Gastroesophageal sphincter (tissue), 4 donors: Measurements from ENCODE around the gene HYAL1. TPM values are rescaled to one million over a fixed set of nuclear protein-coding genes. Genes with fewer than 3 reads are reported as not detected.
A peak's percentile ranks its signal among the peaks of the same experiment; 100 is the strongest.
"Not testable (repeated sequence)": the region's sequence is repeated elsewhere in the genome, so short reads cannot be mapped to it uniquely, and the experiment has no call there.

Experiments used
- ATAC-seq: fragments of 150-250 bp; one replicate; pipeline ENCODE4 v1.9.1; 2016; ENCODE audit warnings: mild to moderate bottlenecking, moderate library complexity
- H3K27ac ChIP-seq, 4 donors: fragments of 200-600 bp; sonication (generic) in 3 of 4; 1 replicate in 3 of 4; 2 replicates in 1 of 4; pipeline ENCODE4 v1.5.1; 2016 to 2019
- H3K27me3 ChIP-seq: fragments of 200-600 bp; sonication (generic); one replicate; pipeline ENCODE4 v1.5.1; 2019
- H3K36me3 ChIP-seq, 2 donors: fragments of 200-600 bp; sonication (generic); one replicate each; pipeline ENCODE4 v1.5.1; 2019; ENCODE audit warnings: control low read depth in 1 of 2
- H3K4me1 ChIP-seq, 3 donors: fragments of 200-600 bp; sonication (generic); 1 replicate in 2 of 3; 2 replicates in 1 of 3; pipeline ENCODE4 v1.5.1; 2016 to 2019; ENCODE audit warnings: control low read depth in 2 of 3
- H3K4me3 ChIP-seq, 2 donors: fragments of 200-600 bp; sonication (generic); one replicate each; pipeline ENCODE4 v1.5.1; 2019; ENCODE audit warnings: mild to moderate bottlenecking in 1 of 2, moderate library complexity in 1 of 2
- H3K9me3 ChIP-seq, 3 donors: fragments of 200-600 bp; sonication (generic); one replicate each; pipeline ENCODE4 v1.5.1; 2017 to 2019; ENCODE audit warnings: control low read depth in 2 of 3
- EP300 ChIP-seq: sonication (generic); formaldehyde crosslinking; IDR thresholded peaks from one replicate; pipeline ENCODE4 v1.6.1; 2017; ENCODE audit warnings: antibody characterized with exemption, mild to moderate bottlenecking
- POLR2A ChIP-seq, 2 donors: fragments of 450-650 bp; IDR thresholded peaks; one replicate each; pipeline ENCODE4 v1.6.1; 2017; ENCODE audit warnings: antibody characterized with exemption in 2 of 2, mild to moderate bottlenecking in 2 of 2, moderate library complexity in 1 of 2
- POLR2AphosphoS5 ChIP-seq: sonication (generic); formaldehyde crosslinking; IDR thresholded peaks from one replicate; pipeline ENCODE4 v1.6.1; 2017; ENCODE audit warnings: antibody characterized with exemption
- WGBS, 2 donors: methylation state at CpG; one replicate each; pipeline ENCODE4 v1.1.5; 2018; ENCODE audit warnings: low coverage in 1 of 2; 5-methylcytosine and 5-hydroxymethylcytosine counted together
- total RNA-seq, 4 donors: library from RNA; depleted of rRNA; stranded (reverse); fragments of >200 nt; gene quantifications; one replicate each; pipeline ENCODE4 v1.1.0, GENCODE V29; 2016
- TF ChIP-seq, protein P1 (sequence below), 4 experiments: fragments of 200-600 bp in 2 of 4; fragments of 450-650 bp in 2 of 4; sonication (generic) in 1 of 4; IDR thresholded peaks; one replicate each; pipeline ENCODE4 v1.5.1; 2017 to 2019; ENCODE audit warnings: antibody characterized with exemption in 4 of 4, mild to moderate bottlenecking in 2 of 4, moderate library complexity in 2 of 4

Gene HYAL1
- total RNA-seq, 4 donors from 2014 or later: 4.8 to 12.3 (median 7.9) TPM

GRCh38 chr3:50317300-50317699, 13.9 kb upstream of the HYAL1 start:
- ATAC-seq: no peak
- Histone ChIP-seq H3K4me3 (peak overlapping the region in 1 of 2 donors; percentile 89), H3K4me1 (peaks cover 0 to 53% (median 34%) of the 10 kb centered on the region in 3 donors), H3K27me3 (no peaks in the 10 kb centered on the region), H3K36me3 (peaks cover 0 to 54% of the 10 kb centered on the region in 2 donors), H3K9me3 (no peaks in the 10 kb centered on the region), H3K27ac (peak overlapping the region in 3 of 4 donors; percentile 7 to 24 (median 14))
- WGBS, 2 donors: no CpG with 5 or more reads among the region's 6 CpGs
- no peak for TF ChIP-seq POLR2AphosphoS5
- TF ChIP-seq, protein P1, sequence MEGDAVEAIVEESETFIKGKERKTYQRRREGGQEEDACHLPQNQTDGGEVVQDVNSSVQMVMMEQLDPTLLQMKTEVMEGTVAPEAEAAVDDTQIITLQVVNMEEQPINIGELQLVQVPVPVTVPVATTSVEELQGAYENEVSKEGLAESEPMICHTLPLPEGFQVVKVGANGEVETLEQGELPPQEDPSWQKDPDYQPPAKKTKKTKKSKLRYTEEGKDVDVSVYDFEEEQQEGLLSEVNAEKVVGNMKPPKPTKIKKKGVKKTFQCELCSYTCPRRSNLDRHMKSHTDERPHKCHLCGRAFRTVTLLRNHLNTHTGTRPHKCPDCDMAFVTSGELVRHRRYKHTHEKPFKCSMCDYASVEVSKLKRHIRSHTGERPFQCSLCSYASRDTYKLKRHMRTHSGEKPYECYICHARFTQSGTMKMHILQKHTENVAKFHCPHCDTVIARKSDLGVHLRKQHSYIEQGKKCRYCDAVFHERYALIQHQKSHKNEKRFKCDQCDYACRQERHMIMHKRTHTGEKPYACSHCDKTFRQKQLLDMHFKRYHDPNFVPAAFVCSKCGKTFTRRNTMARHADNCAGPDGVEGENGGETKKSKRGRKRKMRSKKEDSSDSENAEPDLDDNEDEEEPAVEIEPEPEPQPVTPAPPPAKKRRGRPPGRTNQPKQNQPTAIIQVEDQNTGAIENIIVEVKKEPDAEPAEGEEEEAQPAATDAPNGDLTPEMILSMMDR (IDR thresholded peaks at IDR 0.05): no peak
- TF ChIP-seq POLR2A (IDR thresholded peaks at IDR 0.05): no peak
- no peak for TF ChIP-seq EP300

GRCh38 chr3:50316657-50317242, 13.4 kb upstream of the HYAL1 start:
- no peak for TF ChIP-seq POLR2A (IDR thresholded peaks at IDR 0.05)
- TF ChIP-seq, protein P1 (IDR thresholded peaks at IDR 0.05): no peak
- no peak for TF ChIP-seq EP300
- TF ChIP-seq POLR2AphosphoS5: no peak
- H3K36me3 ChIP-seq: peaks cover 0 to 54% of the 10 kb centered on the region in 2 donors
- H3K27me3 ChIP-seq: no peaks in the 10 kb centered on the region
- H3K27ac ChIP-seq: peak overlapping the region in 3 of 4 donors; percentile 7 to 24 (median 14)
- H3K4me1 ChIP-seq: peaks cover 0 to 48% (median 29%) of the 10 kb centered on the region in 3 donors
- no peak for ATAC-seq
- no peaks in the 10 kb centered on the region for H3K9me3 ChIP-seq
- 59 to 60% methylated on average over 2 of the region's 9 CpGs for WGBS, 2 donors
- no peak overlapping the region for H3K4me3 ChIP-seq

DNA sequence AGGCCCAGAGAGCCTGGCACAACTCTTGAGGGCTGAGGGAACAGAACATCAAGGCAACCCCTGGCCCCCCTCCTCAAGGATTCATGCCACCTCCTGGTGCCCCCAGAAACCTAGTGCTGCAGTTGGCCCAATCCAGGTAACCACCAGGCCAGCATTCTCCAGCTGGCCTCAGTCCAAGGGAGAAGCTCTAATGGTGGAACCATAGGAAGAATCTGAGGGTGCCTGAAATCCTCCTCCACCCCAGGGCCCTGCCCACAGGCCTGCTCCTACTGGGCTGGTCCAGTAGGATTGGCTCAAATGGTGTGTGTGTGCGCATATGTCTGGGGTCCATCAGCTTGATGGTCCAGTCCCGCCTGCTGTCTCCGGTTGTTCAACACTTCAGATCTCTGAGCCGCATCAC, 11.4 kb upstream of the HYAL1 start:
- H3K9me3 ChIP-seq: no peaks in the 10 kb centered on the region
- no peak overlapping the region for H3K4me3 ChIP-seq
- WGBS, 2 donors: 96% methylated on average over 4 of the region's 4 CpGs; no CpG with 5 or more reads in 1 of the 2 donors
- H3K27ac ChIP-seq: peak overlapping the region in 2 of 4 donors; percentile 11 to 35
- ATAC-seq: peak; percentile 20
- TF ChIP-seq POLR2A (IDR thresholded peaks at IDR 0.05) (no peak), POLR2AphosphoS5 (no peak), EP300 (no peak)
- TF ChIP-seq, protein P1 (IDR thresholded peaks at IDR 0.05): no peak
- H3K4me1 ChIP-seq: peaks cover 0 to 35% (median 19%) of the 10 kb centered on the region in 3 donors
- no peaks in the 10 kb centered on the region for H3K27me3 ChIP-seq
- peaks cover 0 to 53% of the 10 kb centered on the region in 2 donors for H3K36me3 ChIP-seq

DNA sequence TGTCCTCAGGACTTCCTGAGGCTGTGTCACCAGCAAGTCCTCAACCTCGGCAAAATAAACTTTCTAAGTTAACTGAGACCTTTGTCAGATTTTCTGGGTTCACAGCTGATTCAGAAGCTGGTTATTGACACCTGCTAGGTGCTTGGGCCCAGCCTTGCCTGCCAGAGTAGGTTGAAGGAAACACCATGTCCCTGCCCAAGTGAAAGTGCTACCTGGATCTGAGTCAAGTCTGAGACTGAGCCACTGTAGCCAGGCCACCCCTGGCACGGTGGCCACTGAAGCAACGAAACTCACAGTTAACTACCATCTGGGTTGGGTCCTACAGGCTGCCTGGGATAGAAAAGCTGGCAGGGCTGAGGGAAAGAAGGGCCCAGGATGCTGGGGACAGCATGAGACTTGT, 11.0 kb upstream of the HYAL1 start:
- H3K27me3 ChIP-seq: no peaks in the 10 kb centered on the region
- no peak overlapping the region for H3K4me3 ChIP-seq
- ATAC-seq: no peak
- no peaks in the 10 kb centered on the region for H3K9me3 ChIP-seq
- no peak for TF ChIP-seq POLR2A (IDR thresholded peaks at IDR 0.05)
- TF ChIP-seq, protein P1 (IDR thresholded peaks at IDR 0.05): no peak
- TF ChIP-seq EP300: no peak
- TF ChIP-seq POLR2AphosphoS5: no peak
- 83 to 88% methylated on average over 1 to 2 of the region's 3 CpGs for WGBS, 2 donors
- peaks cover 0 to 31% (median 15%) of the 10 kb centered on the region in 3 donors for H3K4me1 ChIP-seq
- H3K36me3 ChIP-seq: peaks cover 0 to 53% of the 10 kb centered on the region in 2 donors
- peak overlapping the region in 2 of 4 donors; percentile 11 to 35 for H3K27ac ChIP-seq

DNA sequence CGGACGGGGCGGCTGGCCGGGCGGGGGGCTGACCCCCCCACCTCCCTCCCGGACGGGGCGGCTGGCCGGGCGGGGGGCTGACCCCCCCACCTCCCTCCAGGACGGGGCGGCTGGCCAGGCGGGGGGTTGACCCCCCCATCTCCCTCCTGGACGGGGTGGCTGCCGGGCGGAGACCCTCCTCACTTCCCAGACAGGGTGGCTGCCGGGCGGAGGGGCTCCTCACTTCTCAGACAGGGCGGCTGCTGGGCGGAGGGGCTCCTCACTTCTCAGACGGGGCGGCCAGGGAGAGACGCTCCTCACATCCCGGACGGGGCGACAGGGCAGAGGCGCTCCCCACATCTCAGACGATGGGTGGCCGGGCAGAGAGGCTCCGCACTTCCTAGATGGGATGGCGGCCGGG, 8.7 kb upstream of the HYAL1 start:
- WGBS, 2 donors: no CpG with 5 or more reads among the region's 32 CpGs
- H3K4me1 ChIP-seq, ATAC-seq, H3K27ac ChIP-seq, H3K9me3 ChIP-seq, H3K4me3 ChIP-seq, H3K27me3 ChIP-seq: not testable (repeated sequence)
- H3K36me3 ChIP-seq: peaks cover 0 to 30% of the 10 kb centered on the region in 2 donors
